Endothelial cell of umbilical vein (primary cell): Measurements from ENCODE around the gene GIGYF2. TPM values are rescaled to one million over a fixed set of nuclear protein-coding genes. Genes with fewer than 3 reads are reported as not detected.

Source experiments
- BruUV-seq: library from RNA; stranded (reverse); fragments of 400-500 nt; replicated peaks from 2 replicates; lab custom pipeline; 2021; lab: Mats Ljungman, UMichigan
- CTCF ChIA-PET: fragments of 300-600, 350-600 bp; sonication (Branson Sonifier 250); formaldehyde crosslinking; loops from one replicate; lab custom pipeline; 2021; ENCODE audit warnings: antibody characterized with exemption, inconsistent platforms; lab: Charles Lee
- POLR2A ChIA-PET: fragments of 300-600, 350-600 bp; sonication (Branson Sonifier 250); formaldehyde crosslinking; loops from one replicate; lab custom pipeline; 2021; ENCODE audit warnings: antibody characterized with exemption, inconsistent platforms; lab: Charles Lee
- DNase-seq: peaks from one replicate; pipeline ENCODE4 v3.0.0-alpha.2; 2011; ENCODE audit warnings: low read depth, low spot score
- FAIRE-seq: peaks from 2 replicates; lab custom pipeline; 2011; peaks lifted over from hg19 to GRCh38; lab: Jason Lieb, UNC
- H2AFZ ChIP-seq: 2 replicates; pipeline ENCODE4 v1.6.0; 2012; ENCODE audit warnings: low read depth, low read length, control low read depth, inconsistent platforms
- H3K27ac ChIP-seq: 2 replicates; pipeline ENCODE4 v1.5.1; 2011; ENCODE audit warnings: low read depth, mild to moderate bottlenecking, control low read depth, low read length, moderate library complexity; ENCODE audit not compliant: insufficient read depth
- H3K27me3 ChIP-seq, 2 experiments: 2 replicates each; pipeline versions ENCODE4 v1.6.0 to v1.6.1; 2011; ENCODE audit warnings: low read length in 2 of 2, mixed read lengths in 1 of 2; ENCODE audit not compliant: control insufficient read depth in 2 of 2, insufficient read depth in 2 of 2
- H3K36me3 ChIP-seq, 2 experiments: 2 replicates in 1 of 2; 3 replicates in 1 of 2; pipeline ENCODE4 v1.5.1; 2011; ENCODE audit warnings: low read length in 2 of 2, mild to moderate bottlenecking in 1 of 2, moderate library complexity in 1 of 2; ENCODE audit not compliant: control insufficient read depth in 2 of 2, insufficient read depth in 2 of 2; ENCODE audit errors: extremely low read depth in 1 of 2
- H3K4me1 ChIP-seq: 3 replicates; pipeline ENCODE4 v1.5.1; 2011; ENCODE audit warnings: mild to moderate bottlenecking, low read length; ENCODE audit not compliant: control insufficient read depth, insufficient read depth; ENCODE audit errors: extremely low read depth
- H3K4me2 ChIP-seq: 2 replicates; pipeline ENCODE4 v1.6.1; 2011; ENCODE audit warnings: low read length, control low read depth, mixed read lengths; ENCODE audit not compliant: insufficient read depth
- H3K4me3 ChIP-seq, 3 experiments: fragments of 200-600 bp in 1 of 3; sonication (generic), shearing (Covaris generic) in 1 of 3; replicated peaks in 1 of 3; 2 replicates each; pipeline ENCODE4 v1.5.1; 2011 to 2016; ENCODE audit warnings: control low read depth in 3 of 3, low read length in 3 of 3, mild to moderate bottlenecking in 2 of 3, inconsistent platforms in 1 of 3, low read depth in 1 of 3, moderate library complexity in 1 of 3; ENCODE audit not compliant: insufficient read depth in 1 of 3
- H3K79me2 ChIP-seq: 2 replicates; pipeline ENCODE4 v1.6.0; 2012; ENCODE audit warnings: low read length, inconsistent platforms; ENCODE audit not compliant: control insufficient read depth, insufficient read depth
- H3K9ac ChIP-seq: replicated peaks from 2 replicates; pipeline ENCODE3; 2011; ENCODE audit warnings: low read length, control low read depth; ENCODE audit not compliant: insufficient read depth; ENCODE audit errors: extremely low read depth
- H3K9me1 ChIP-seq: replicated peaks from 3 replicates; pipeline ENCODE4 v1.6.0; 2011; ENCODE audit warnings: mild to moderate bottlenecking, low read length; ENCODE audit not compliant: control insufficient read depth, insufficient read depth; ENCODE audit errors: extremely low read depth
- H3K9me3 ChIP-seq: replicated peaks from 2 replicates; pipeline ENCODE4 v1.5.1; 2012; ENCODE audit warnings: low read length, inconsistent platforms; ENCODE audit not compliant: control insufficient read depth, insufficient read depth
- H4K20me1 ChIP-seq: replicated peaks from 2 replicates; pipeline ENCODE3; 2011; ENCODE audit warnings: mild to moderate bottlenecking, low read length; ENCODE audit not compliant: control insufficient read depth, insufficient read depth; ENCODE audit errors: extremely low read depth
- EZH2 ChIP-seq: IDR thresholded peaks from 2 replicates; pipeline ENCODE4 v1.6.1; 2012; ENCODE audit warnings: borderline replicate concordance, low read depth, mild to moderate bottlenecking, moderate library complexity, low read length, inconsistent platforms; ENCODE audit not compliant: severe bottlenecking
- FOS ChIP-seq: IDR thresholded peaks from 2 replicates; pipeline ENCODE4 v1.6.1; 2011; ENCODE audit warnings: mild to moderate bottlenecking, low read length, moderate library complexity, borderline replicate concordance; ENCODE audit not compliant: insufficient read depth
- GATA2 ChIP-seq: IDR thresholded peaks from 2 replicates; pipeline ENCODE4 v1.7.0; 2011; ENCODE audit warnings: low read depth, mild to moderate bottlenecking, moderate library complexity, mixed read lengths, low read length; ENCODE audit not compliant: insufficient read length, insufficient read depth
- JUN ChIP-seq: IDR thresholded peaks from 2 replicates; pipeline ENCODE4 v1.6.1; 2011; ENCODE audit warnings: borderline replicate concordance, low read depth; ENCODE audit not compliant: insufficient read length, insufficient read depth
- MYC ChIP-seq: IDR thresholded peaks from one replicate; pipeline ENCODE4 v1.6.1; 2011; ENCODE audit warnings: mild to moderate bottlenecking, low read depth, low read length
- POLR2A ChIP-seq: IDR thresholded peaks from 2 replicates; pipeline ENCODE4 v1.6.1; 2012; ENCODE audit warnings: low read depth, mild to moderate bottlenecking, control low read depth, low read length
- POLR2AphosphoS5 ChIP-seq: IDR thresholded peaks from 2 replicates; pipeline ENCODE4 v1.6.1; 2012; ENCODE audit warnings: low read depth, mild to moderate bottlenecking, control low read depth, low read length, moderate library complexity; ENCODE audit not compliant: insufficient read depth
- dilution Hi-C: fragments of 300-500 bp; cut with MboI; formaldehyde crosslinking; loops from one replicate; pipeline ENCODE4 v1.15.0; 2019; ENCODE audit warnings: low sequenced_read_pairs; ENCODE audit not compliant: extremely low pct_ligation_motif_present
- intact Hi-C: fragments of 100-400 bp; cut with micrococcal nuclease; formaldehyde crosslinking; loops from one replicate; pipeline ENCODE4 v1.10.0; 2022
- polyA plus RNA-seq, 4 experiments: library from polyadenylated mRNA; depleted of rRNA in 3 of 4; stranded (reverse) in 3 of 4; unstranded in 1 of 4; fragments of >200 nt; gene quantifications; 2 replicates each; pipeline versions ENCODE4 v1.2.1 to v1.2.3, GENCODE V29; 2011 to 2012; ENCODE audit warnings: missing spikeins in 1 of 4
- total RNA-seq: library from RNA; stranded (reverse); gene quantifications from 2 replicates; pipeline ENCODE4 v1.2.3, GENCODE V29; 2021
- TF ChIP-seq, protein P1 (sequence below), 2 donors: IDR thresholded peaks; 1 replicate in 1 of 2; 2 replicates in 1 of 2; pipeline ENCODE4 v1.5.1; 2011; ENCODE audit warnings: low read length in 2 of 2, mild to moderate bottlenecking in 2 of 2, moderate library complexity in 2 of 2, control low read depth in 1 of 2, inconsistent platforms in 1 of 2, low read depth in 1 of 2; ENCODE audit not compliant: insufficient read depth in 1 of 2; ENCODE audit errors: extremely low read depth in 1 of 2
- TF ChIP-seq, protein P2 (sequence below): IDR thresholded peaks from 2 replicates; pipeline ENCODE4 v1.6.1; 2011; ENCODE audit not compliant: insufficient read depth, insufficient read length

Gene GIGYF2
- total and polyA plus RNA-seq, 2 donors (not counting 3 experiments of a cell fraction or from before 2014, with no cell fraction given) = 22.9 to 56.4 TPM

- FAIRE-seq = no peak
- no TSS peak for BruUV-seq
- Histone ChIP-seq H2AFZ (no peak overlapping the region), H4K20me1 (no peaks in the 10 kb centered on the region), H3K36me3 (peaks cover 19 to 23% of the 10 kb centered on the region in 2 experiments), H3K9me3 (no peaks in the 10 kb centered on the region), H3K79me2 (peaks cover 2% of the 10 kb centered on the region), H3K9ac (no peak overlapping the region), H3K4me3 (no peak overlapping the region), H3K4me1 (peaks cover 4% of the 10 kb centered on the region), H3K4me2 (no peak overlapping the region), H3K27me3 (no peaks in the 10 kb centered on the region), H3K9me1 (no peaks in the 10 kb centered on the region), H3K27ac (no peak overlapping the region)
- DNase-seq = no peak
- POLR2A ChIA-PET = no interaction called here
- TF ChIP-seq, protein P1, sequence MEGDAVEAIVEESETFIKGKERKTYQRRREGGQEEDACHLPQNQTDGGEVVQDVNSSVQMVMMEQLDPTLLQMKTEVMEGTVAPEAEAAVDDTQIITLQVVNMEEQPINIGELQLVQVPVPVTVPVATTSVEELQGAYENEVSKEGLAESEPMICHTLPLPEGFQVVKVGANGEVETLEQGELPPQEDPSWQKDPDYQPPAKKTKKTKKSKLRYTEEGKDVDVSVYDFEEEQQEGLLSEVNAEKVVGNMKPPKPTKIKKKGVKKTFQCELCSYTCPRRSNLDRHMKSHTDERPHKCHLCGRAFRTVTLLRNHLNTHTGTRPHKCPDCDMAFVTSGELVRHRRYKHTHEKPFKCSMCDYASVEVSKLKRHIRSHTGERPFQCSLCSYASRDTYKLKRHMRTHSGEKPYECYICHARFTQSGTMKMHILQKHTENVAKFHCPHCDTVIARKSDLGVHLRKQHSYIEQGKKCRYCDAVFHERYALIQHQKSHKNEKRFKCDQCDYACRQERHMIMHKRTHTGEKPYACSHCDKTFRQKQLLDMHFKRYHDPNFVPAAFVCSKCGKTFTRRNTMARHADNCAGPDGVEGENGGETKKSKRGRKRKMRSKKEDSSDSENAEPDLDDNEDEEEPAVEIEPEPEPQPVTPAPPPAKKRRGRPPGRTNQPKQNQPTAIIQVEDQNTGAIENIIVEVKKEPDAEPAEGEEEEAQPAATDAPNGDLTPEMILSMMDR (IDR thresholded peaks at IDR 0.05; ENCODE audit: extremely low read depth in 1 of 2, insufficient read depth in 1 of 2, low read depth in 1 of 2, low read length in 2 of 2) = no peak
- TF ChIP-seq POLR2AphosphoS5 (no peak), FOS (no peak), MYC (no peak), POLR2A (no peak), GATA2 (no peak), JUN (no peak), EZH2 (no peak)
- TF ChIP-seq, protein P2, sequence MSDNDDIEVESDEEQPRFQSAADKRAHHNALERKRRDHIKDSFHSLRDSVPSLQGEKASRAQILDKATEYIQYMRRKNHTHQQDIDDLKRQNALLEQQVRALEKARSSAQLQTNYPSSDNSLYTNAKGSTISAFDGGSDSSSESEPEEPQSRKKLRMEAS = no peak
- dilution Hi-C loops = no loop called here
- CTCF ChIA-PET = interaction anchor here (1.5 kb wide), 1 partner anchor 17 kb away, joined by 8 read pairs; no protein-coding TSS in a partner anchor
- intact Hi-C loops = no loop called here
Observed at GRCh38 chr2:232794981-232795380, 97.8 kb downstream of the GIGYF2 start.
